Breast epithelium (tissue), 3 donors: ENCODE data around the gene CNTN5.

ENCODE experiments used
- POLR2A ChIP-seq: fragments of 450-650 bp; IDR thresholded peaks from one replicate; pipeline ENCODE4 v1.6.1; 2016; ENCODE audit warnings: antibody characterized with exemption, mild to moderate bottlenecking, moderate library complexity
- POLR2AphosphoS5 ChIP-seq, 3 donors: sonication (generic); formaldehyde crosslinking; IDR thresholded peaks; one replicate each; pipeline ENCODE4 v1.6.1; 2017; ENCODE audit warnings: antibody characterized with exemption in 3 of 3

- TF ChIP-seq POLR2A = no peak
- no peak for TF ChIP-seq POLR2AphosphoS5 (IDR thresholded peaks at IDR 0.05)
Measured at GRCh38 chr11:100011697-100012096, 990.9 kb downstream of the CNTN5 start.
